Thymus (tissue), 11 donors: ENCODE measurements around the gene TMEM132C. TPM values are rescaled to one million over a fixed set of nuclear protein-coding genes. Genes with fewer than 3 reads are reported as not detected.

Source experiments
- DNase-seq, 9 donors: peaks; one replicate each; pipeline ENCODE4 v3.0.0-alpha.2; 2013; ENCODE audit warnings: low spot score in 9 of 9, low read depth in 6 of 9, missing footprints in 1 of 9
- H3K27ac ChIP-seq, 2 donors: one replicate each; pipeline ENCODE4 v1.5.1; 2013; ENCODE audit warnings: control low read depth in 1 of 2, low read depth in 1 of 2, low read length in 1 of 2, mild to moderate bottlenecking in 1 of 2, moderate library complexity in 1 of 2
- H3K27me3 ChIP-seq, 2 donors: one replicate each; pipeline ENCODE4 v1.5.1; 2013; ENCODE audit warnings: low read length in 1 of 2; ENCODE audit not compliant: control insufficient read depth in 2 of 2, insufficient read depth in 1 of 2
- H3K36me3 ChIP-seq, 2 donors: one replicate each; pipeline ENCODE4 v1.5.1; 2013; ENCODE audit warnings: low read length in 1 of 2, mild to moderate bottlenecking in 1 of 2, moderate library complexity in 1 of 2; ENCODE audit not compliant: control insufficient read depth in 2 of 2, insufficient read depth in 2 of 2
- H3K4me1 ChIP-seq, 2 donors: one replicate each; pipeline ENCODE4 v1.5.1; 2013; ENCODE audit warnings: low read length in 2 of 2; ENCODE audit not compliant: control insufficient read depth in 2 of 2, insufficient read depth in 2 of 2
- H3K4me3 ChIP-seq, 2 donors: one replicate each; pipeline ENCODE4 v1.5.1; 2013; ENCODE audit warnings: low read length in 2 of 2, control low read depth in 1 of 2, mild to moderate bottlenecking in 1 of 2
- H3K9me3 ChIP-seq, 2 donors: one replicate each; pipeline ENCODE4 v1.5.1; 2013; ENCODE audit warnings: low read length in 1 of 2, mild to moderate bottlenecking in 1 of 2; ENCODE audit not compliant: control insufficient read depth in 2 of 2, insufficient read depth in 1 of 2
- WGBS: extraction: QIAGEN DNeasy Blood & Tissue Kit; methylation state at CpG from one replicate; pipeline ENCODE4 v1.1.7; 2013; 5-methylcytosine and 5-hydroxymethylcytosine counted together
- polyA plus RNA-seq: library from polyadenylated mRNA; stranded (reverse); fragments of 200-250 nt; gene quantifications from one replicate; pipeline ENCODE4 v1.2.3, GENCODE V29; 2013
- total RNA-seq: library from RNA; stranded (reverse); fragments of 120-200 nt; gene quantifications from one replicate; pipeline ENCODE4 v1.2.4, GENCODE V29; 2013
- donor health status: healthy.

TMEM132C gene
- total and polyA plus RNA-seq, 2 donors: 0.24 to 0.34 TPM

- H3K27me3 ChIP-seq: no peaks in the 10 kb centered on the region
- DNase-seq: no peak
- no peaks in the 10 kb centered on the region for H3K9me3 ChIP-seq
- H3K4me1 ChIP-seq: no peaks in the 10 kb centered on the region
- no peaks in the 10 kb centered on the region for H3K36me3 ChIP-seq
- H3K27ac ChIP-seq: no peak overlapping the region
- no peak overlapping the region for H3K4me3 ChIP-seq
- WGBS: 65% methylated on average over 12 of the region's 12 CpGs
Observed at GRCh38 chr12:128643155-128643554, 376.2 kb downstream of the TMEM132C start.

- H3K9me3 ChIP-seq: no peaks in the 10 kb centered on the region
- H3K36me3 ChIP-seq: no peaks in the 10 kb centered on the region
- H3K27ac ChIP-seq: no peak overlapping the region
- H3K27me3 ChIP-seq: no peaks in the 10 kb centered on the region
- 57% methylated on average over 15 of the region's 15 CpGs for WGBS
- no peaks in the 10 kb centered on the region for H3K4me1 ChIP-seq
- H3K4me3 ChIP-seq: no peak overlapping the region
- peak in 4 of 9 donors; percentile 3 to 19 (median 14) for DNase-seq
Observed at GRCh38 chr12:128644664-128645296, 377.8 kb downstream of the TMEM132C start.

- Histone ChIP-seq H3K4me3 (no peak overlapping the region), H3K27ac (no peak overlapping the region), H3K27me3 (no peaks in the 10 kb centered on the region), H3K4me1 (no peaks in the 10 kb centered on the region), H3K36me3 (no peaks in the 10 kb centered on the region), H3K9me3 (no peaks in the 10 kb centered on the region)
- no peak for DNase-seq
- WGBS: 39% methylated on average over 1 of the region's 1 CpG
Observed at GRCh38 chr12:128649902-128650301, 382.9 kb downstream of the TMEM132C start.

DNA sequence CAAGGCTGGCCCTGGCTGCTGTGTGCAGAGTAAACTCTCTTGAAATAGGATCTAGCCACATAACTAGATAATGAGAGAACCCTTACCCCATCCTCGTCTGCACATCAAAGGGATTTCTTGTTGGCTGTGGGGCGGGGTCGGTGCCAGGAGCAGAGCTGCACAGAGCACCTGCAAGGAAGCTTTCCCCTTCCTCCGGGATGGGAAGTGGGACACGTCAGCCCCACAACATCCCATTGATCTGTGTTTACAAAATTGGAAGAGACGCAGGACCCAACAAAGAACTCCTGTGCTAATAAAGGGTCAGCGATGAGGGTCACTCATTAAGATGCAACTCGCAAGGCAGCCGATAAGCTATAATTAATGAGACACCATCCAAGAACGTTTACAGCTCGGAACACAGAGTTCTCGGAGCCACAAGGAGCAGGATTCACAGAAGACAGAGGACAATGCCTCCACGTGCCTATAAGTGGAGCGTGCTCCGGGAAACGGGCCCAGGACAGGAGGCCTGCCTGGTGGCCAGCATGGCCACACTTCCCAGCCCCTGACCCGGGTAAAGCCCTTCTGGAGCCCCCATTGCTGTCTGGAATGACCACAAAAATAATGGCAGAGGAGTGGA, 385.3 kb downstream of the TMEM132C start:
- peaks cover 0 to 3% of the 10 kb centered on the region in 2 donors for H3K4me1 ChIP-seq
- no peaks in the 10 kb centered on the region for H3K36me3 ChIP-seq
- H3K27ac ChIP-seq: no peak overlapping the region
- H3K4me3 ChIP-seq: no peak overlapping the region
- H3K9me3 ChIP-seq: peaks cover 0 to 3% of the 10 kb centered on the region in 2 donors
- H3K27me3 ChIP-seq: no peaks in the 10 kb centered on the region
- no peak for DNase-seq
- 85% methylated on average over 17 of the region's 17 CpGs for WGBS

GRCh38 chr12:128654468-128654867, 387.5 kb downstream of the TMEM132C start:
- Histone ChIP-seq H3K4me1 (peaks cover 0 to 3% of the 10 kb centered on the region in 2 donors), H3K27me3 (no peaks in the 10 kb centered on the region), H3K27ac (no peak overlapping the region), H3K36me3 (no peaks in the 10 kb centered on the region), H3K4me3 (no peak overlapping the region), H3K9me3 (peaks cover 0 to 3% of the 10 kb centered on the region in 2 donors)
- no peak for DNase-seq
- 81% methylated on average over 8 of the region's 8 CpGs for WGBS

DNA sequence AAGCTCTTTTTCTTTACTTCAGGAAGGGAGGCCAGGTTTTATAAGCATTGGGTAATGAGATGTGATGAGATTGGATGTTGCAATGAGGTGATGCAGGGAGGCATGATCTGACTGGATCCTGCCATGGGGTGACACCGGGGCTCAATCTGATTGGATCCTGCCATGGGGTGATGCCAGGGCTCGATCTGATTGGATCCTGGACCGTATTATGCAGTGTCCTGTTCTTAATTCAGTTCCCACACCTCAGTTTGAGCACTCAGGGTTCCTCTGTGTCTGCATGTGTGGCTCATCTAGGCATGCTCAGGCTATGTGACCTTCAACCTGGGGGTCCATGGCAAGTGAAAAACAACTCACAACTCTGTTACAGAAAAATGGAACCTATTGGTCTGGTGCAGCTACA, 390.4 kb downstream of the TMEM132C start:
- WGBS: 89% methylated on average over 3 of the region's 3 CpGs
- peaks cover 0 to 3% of the 10 kb centered on the region in 2 donors for H3K9me3 ChIP-seq
- H3K27me3 ChIP-seq: no peaks in the 10 kb centered on the region
- no peak overlapping the region for H3K4me3 ChIP-seq
- H3K4me1 ChIP-seq: peaks cover 0 to 3% of the 10 kb centered on the region in 2 donors
- DNase-seq: no peak
- no peaks in the 10 kb centered on the region for H3K36me3 ChIP-seq
- H3K27ac ChIP-seq: no peak overlapping the region

DNA sequence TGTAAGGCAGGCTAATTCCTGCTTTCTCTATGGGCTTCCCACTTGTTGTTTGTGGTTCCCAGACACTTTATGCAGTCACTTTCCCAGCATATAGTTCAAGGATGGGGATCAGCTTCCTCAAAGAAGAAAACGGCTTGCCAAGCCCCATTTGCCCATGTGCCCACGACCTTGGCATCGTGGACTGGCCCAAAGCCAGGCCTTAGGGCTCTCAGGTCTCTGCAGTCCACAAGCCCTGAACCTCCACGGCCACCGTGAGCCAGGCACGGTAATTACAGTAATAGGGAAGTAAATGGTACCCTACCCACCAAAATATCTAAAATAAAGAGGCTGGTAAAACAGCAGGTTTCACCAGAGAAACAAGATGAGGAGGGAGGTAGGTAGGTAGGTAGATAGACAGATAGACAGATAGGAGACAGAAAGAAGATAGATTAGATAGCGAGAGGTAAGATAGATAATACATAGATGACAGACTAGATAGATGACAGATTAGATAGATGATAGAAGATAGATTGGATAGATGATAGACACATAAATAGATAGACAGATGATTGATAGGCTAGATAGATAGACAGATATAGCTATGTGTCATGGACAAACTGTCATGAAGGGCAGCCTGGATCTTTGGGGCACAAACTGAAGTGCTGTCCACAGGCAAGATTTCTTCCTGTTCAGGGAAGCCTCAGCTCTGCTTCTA, 393.7 kb downstream of the TMEM132C start:
- peaks cover 0 to 3% of the 10 kb centered on the region in 2 donors for H3K4me1 ChIP-seq
- DNase-seq: no peak
- WGBS: 77% methylated on average over 7 of the region's 7 CpGs
- H3K36me3 ChIP-seq: no peaks in the 10 kb centered on the region
- no peak overlapping the region for H3K27ac ChIP-seq
- no peak overlapping the region for H3K4me3 ChIP-seq
- peaks cover 0 to 5% of the 10 kb centered on the region in 2 donors for H3K9me3 ChIP-seq
- no peaks in the 10 kb centered on the region for H3K27me3 ChIP-seq

DNA sequence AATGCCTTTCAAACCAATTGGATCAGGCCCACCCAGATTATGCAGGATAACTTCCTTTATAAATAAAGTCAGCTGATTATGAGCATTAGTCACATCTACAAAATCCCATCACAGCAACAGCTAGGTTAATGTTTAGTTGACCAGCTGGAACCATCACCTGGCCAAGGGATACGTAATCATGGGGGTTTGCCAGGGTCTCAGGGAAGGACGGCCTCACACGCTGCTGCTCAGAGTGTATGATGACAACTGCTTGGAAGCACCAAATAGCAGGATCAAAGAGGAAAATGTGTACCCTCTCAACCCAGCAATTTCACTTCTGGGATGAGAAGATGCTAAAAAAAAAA, 394.2 kb downstream of the TMEM132C start:
- 91% methylated on average over 3 of the region's 3 CpGs for WGBS
- DNase-seq: no peak
- H3K27me3 ChIP-seq: no peaks in the 10 kb centered on the region
- H3K4me1 ChIP-seq: peaks cover 0 to 3% of the 10 kb centered on the region in 2 donors
- no peak overlapping the region for H3K4me3 ChIP-seq
- H3K27ac ChIP-seq: no peak overlapping the region
- H3K36me3 ChIP-seq: no peaks in the 10 kb centered on the region
- H3K9me3 ChIP-seq: peaks cover 0 to 5% of the 10 kb centered on the region in 2 donors

- H3K9me3 ChIP-seq: peaks cover 0 to 5% of the 10 kb centered on the region in 2 donors
- no peaks in the 10 kb centered on the region for H3K4me1 ChIP-seq
- H3K36me3 ChIP-seq: no peaks in the 10 kb centered on the region
- H3K27ac ChIP-seq: no peak overlapping the region
- DNase-seq: no peak
- no peak overlapping the region for H3K4me3 ChIP-seq
- H3K27me3 ChIP-seq: no peaks in the 10 kb centered on the region
- 88% methylated on average over 1 of the region's 1 CpG for WGBS
Observed at GRCh38 chr12:128662101-128662500, 395.1 kb downstream of the TMEM132C start.
